Lung (tissue), 12 donors: ENCODE results near the gene SH3PXD2A. TPM values are rescaled to one million over a fixed set of nuclear protein-coding genes. Genes with fewer than 3 reads are reported as not detected.
"Not testable (repeated sequence)": the region's sequence is repeated elsewhere in the genome, so short reads cannot be mapped to it uniquely, and the experiment has no call there.

ENCODE experiments used
- ATAC-seq: fragments of 200-7000 bp; cut with Tn5 transposase; one replicate; pipeline ENCODE4 v1.9.1; 2020; ENCODE audit warnings: moderate number of reproducible peaks; ENCODE audit not compliant: insufficient read depth, low FRiP score
- DNase-seq, 3 donors: peaks; one replicate each; pipeline ENCODE4 v3.0.0-alpha.2; 2013 to 2017
- H3K27ac ChIP-seq, 2 donors: one replicate each; pipeline ENCODE4 v1.5.1; 2013; ENCODE audit warnings: mild to moderate bottlenecking in 2 of 2, moderate library complexity in 2 of 2, control low read depth in 1 of 2, inconsistent platforms in 1 of 2, low read depth in 1 of 2, low read length in 1 of 2
- H3K27me3 ChIP-seq, 3 donors: one replicate each; pipeline ENCODE4 v1.5.1; 2013; ENCODE audit warnings: low read length in 2 of 3; ENCODE audit not compliant: control insufficient read depth in 3 of 3, insufficient read depth in 3 of 3
- H3K36me3 ChIP-seq, 4 donors: one replicate each; pipeline ENCODE4 v1.5.1; 2013; ENCODE audit warnings: low read length in 4 of 4, mild to moderate bottlenecking in 1 of 4, moderate library complexity in 1 of 4; ENCODE audit not compliant: control insufficient read depth in 4 of 4, insufficient read depth in 4 of 4
- H3K4me1 ChIP-seq, 5 donors: one replicate each; pipeline ENCODE4 v1.5.1; 2013; ENCODE audit warnings: low read length in 5 of 5, mild to moderate bottlenecking in 2 of 5, moderate library complexity in 1 of 5; ENCODE audit not compliant: control insufficient read depth in 5 of 5, insufficient read depth in 5 of 5
- H3K4me3 ChIP-seq: one replicate; pipeline ENCODE4 v1.5.1; 2013; ENCODE audit warnings: mild to moderate bottlenecking, control low read depth, moderate library complexity
- H3K9ac ChIP-seq, 2 donors: one replicate each; pipeline ENCODE4 v1.5.1; 2013; ENCODE audit warnings: low read length in 2 of 2, control low read depth in 1 of 2; ENCODE audit not compliant: insufficient read depth in 1 of 2
- H3K9me3 ChIP-seq, 4 donors: one replicate each; pipeline ENCODE4 v1.5.1; 2013; ENCODE audit warnings: low read length in 3 of 4, mild to moderate bottlenecking in 1 of 4, moderate library complexity in 1 of 4; ENCODE audit not compliant: control insufficient read depth in 4 of 4, insufficient read depth in 3 of 4
- CTCF ChIP-seq: IDR thresholded peaks from 2 replicates; pipeline ENCODE4 v1.5.1; 2012; ENCODE audit warnings: mild to moderate bottlenecking; ENCODE audit errors: control extremely low read depth, extremely low read depth
- WGBS, 2 donors: extraction: QIAGEN DNeasy Blood & Tissue Kit; methylation state at CpG; one replicate each; pipeline ENCODE4 v1.1.7; 2013; 5-methylcytosine and 5-hydroxymethylcytosine counted together
- polyA plus RNA-seq, 2 donors: library from polyadenylated mRNA; stranded (reverse); fragments of 200-250 nt; gene quantifications; one replicate each; pipeline ENCODE4 v1.2.1, GENCODE V29; 2013
- total RNA-seq, 2 donors: library from RNA; depleted of rRNA in 1 of 2; stranded (reverse); fragments of >200 nt in 1 of 2; gene quantifications; one replicate each; pipeline ENCODE4 v1.2.1, GENCODE V29; 2014 to 2021
- donor health status: control.
- donor health status: control.
- donor health status: Bipolar disorder and iron deficiency.
- donor health status: healthy.
- donor health status: DM: yes; HTN: yes; CAD: no.

Gene SH3PXD2A
- total and polyA plus RNA-seq, 4 donors = 9.9 to 53.2 (median 29.2) TPM

- H3K27ac ChIP-seq = no peak overlapping the region
- no peak for TF ChIP-seq CTCF
- 94 to 97% methylated on average over 4 of the region's 4 CpGs for WGBS, 2 donors
- no peaks in the 10 kb centered on the region for H3K9me3 ChIP-seq
- ATAC-seq = no peak
- H3K36me3 ChIP-seq = peaks cover 0 to 18% (median 7%) of the 10 kb centered on the region in 4 donors
- H3K4me3 ChIP-seq = no peak overlapping the region
- DNase-seq = no peak
- peaks cover 20 to 60% (median 35%) of the 10 kb centered on the region in 5 donors for H3K4me1 ChIP-seq
- no peaks in the 10 kb centered on the region for H3K27me3 ChIP-seq
- H3K9ac ChIP-seq = no peak overlapping the region
These were observed 93.2 kb downstream of the SH3PXD2A start for GRCh38 chr10:103762162-103762561.

GRCh38 chr10:103761075-103761920 is 94.1 kb downstream of the SH3PXD2A start:
- peak overlapping the region; percentile 17 to 37 for H3K27ac ChIP-seq
- peaks cover 18 to 52% (median 39%) of the 10 kb centered on the region in 5 donors for H3K4me1 ChIP-seq
- DNase-seq = peak in 2 of 3 donors; percentile 42 to 47
- 66 to 73% methylated on average over 7 of the region's 7 CpGs for WGBS, 2 donors
- no peak overlapping the region for H3K9ac ChIP-seq
- peaks cover 0 to 14% (median 7%) of the 10 kb centered on the region in 4 donors for H3K36me3 ChIP-seq
- ATAC-seq = no peak
- no peaks in the 10 kb centered on the region for H3K9me3 ChIP-seq
- TF ChIP-seq CTCF = no peak
- no peaks in the 10 kb centered on the region for H3K27me3 ChIP-seq
- H3K4me3 ChIP-seq = no peak overlapping the region

- H3K27me3 ChIP-seq, H3K4me3 ChIP-seq: not testable (repeated sequence)
- H3K27ac ChIP-seq = peak overlapping the region in 1 of 2 donors; percentile 91
These were observed 95.1 kb downstream of the SH3PXD2A start for GRCh38 chr10:103760233-103760632.

GRCh38 chr10:103759100-103759781 is 96.1 kb downstream of the SH3PXD2A start:
- Histone ChIP-seq H3K27me3 (no peaks in the 10 kb centered on the region), H3K9ac (peak overlapping the region in 1 of 2 donors; percentile 52), H3K27ac (peak overlapping the region; percentile 90 to 91), H3K4me1 (peaks cover 18 to 49% (median 35%) of the 10 kb centered on the region in 5 donors), H3K9me3 (no peaks in the 10 kb centered on the region), H3K36me3 (peaks cover 0 to 3% (median under 1%) of the 10 kb centered on the region in 4 donors), H3K4me3 (no peak overlapping the region)
- 17 to 22% methylated on average over 10 of the region's 10 CpGs for WGBS, 2 donors
- ATAC-seq (no peak), DNase-seq (peak; percentile 44 to 80 (median 71))
- no peak for TF ChIP-seq CTCF

More at GRCh38 chr10:103760233-103760632, 95.1 kb downstream of the SH3PXD2A start:
- peaks cover 0 to 12% (median 4%) of the 10 kb centered on the region in 4 donors for H3K36me3 ChIP-seq
- ATAC-seq, DNase-seq, H3K9me3 ChIP-seq, H3K9ac ChIP-seq: not testable (repeated sequence)
- WGBS, 2 donors = 94 to 96% methylated on average over 3 of the region's 3 CpGs
- peaks cover 18 to 49% (median 35%) of the 10 kb centered on the region in 5 donors for H3K4me1 ChIP-seq
